GM08714 (cell line): ENCODE results near the gene CBFA2T2.

Source experiments
- H3K4me3 ChIP-seq: fragments of 200-500 bp; sonication (Bioruptor generic); 2 replicates; pipeline ENCODE4 v1.5.1; 2014; ENCODE audit warnings: mild to moderate bottlenecking, low read length, inconsistent platforms
- ZNF274 ChIP-seq: IDR thresholded peaks from 2 replicates; pipeline ENCODE4 v1.6.1; 2012; ENCODE audit warnings: mild to moderate bottlenecking, low read depth, low read length

The CBFA2T2 gene

DNA sequence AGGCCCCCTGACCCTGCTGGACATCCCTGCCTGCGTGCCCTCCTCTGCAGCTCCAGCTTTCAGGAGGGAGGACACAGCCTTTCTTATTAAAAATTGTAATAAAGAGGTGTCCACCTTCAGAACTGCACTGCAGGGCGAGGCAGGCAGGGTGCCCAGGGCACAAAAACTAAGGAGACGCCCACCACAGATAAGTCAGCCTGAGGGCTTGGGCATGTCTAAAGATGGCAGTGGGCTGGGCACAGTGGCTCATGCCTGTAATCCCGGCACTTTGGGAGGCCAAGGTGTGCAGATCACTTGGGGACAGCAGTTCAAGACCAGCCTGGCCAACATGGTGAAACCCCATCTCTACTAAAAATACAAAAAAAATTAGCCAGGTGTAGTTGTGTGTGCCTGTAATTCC, 165.3 kb downstream of the CBFA2T2 start:
- TF ChIP-seq ZNF274 = no peak
- no peak overlapping the region for H3K4me3 ChIP-seq

DNA sequence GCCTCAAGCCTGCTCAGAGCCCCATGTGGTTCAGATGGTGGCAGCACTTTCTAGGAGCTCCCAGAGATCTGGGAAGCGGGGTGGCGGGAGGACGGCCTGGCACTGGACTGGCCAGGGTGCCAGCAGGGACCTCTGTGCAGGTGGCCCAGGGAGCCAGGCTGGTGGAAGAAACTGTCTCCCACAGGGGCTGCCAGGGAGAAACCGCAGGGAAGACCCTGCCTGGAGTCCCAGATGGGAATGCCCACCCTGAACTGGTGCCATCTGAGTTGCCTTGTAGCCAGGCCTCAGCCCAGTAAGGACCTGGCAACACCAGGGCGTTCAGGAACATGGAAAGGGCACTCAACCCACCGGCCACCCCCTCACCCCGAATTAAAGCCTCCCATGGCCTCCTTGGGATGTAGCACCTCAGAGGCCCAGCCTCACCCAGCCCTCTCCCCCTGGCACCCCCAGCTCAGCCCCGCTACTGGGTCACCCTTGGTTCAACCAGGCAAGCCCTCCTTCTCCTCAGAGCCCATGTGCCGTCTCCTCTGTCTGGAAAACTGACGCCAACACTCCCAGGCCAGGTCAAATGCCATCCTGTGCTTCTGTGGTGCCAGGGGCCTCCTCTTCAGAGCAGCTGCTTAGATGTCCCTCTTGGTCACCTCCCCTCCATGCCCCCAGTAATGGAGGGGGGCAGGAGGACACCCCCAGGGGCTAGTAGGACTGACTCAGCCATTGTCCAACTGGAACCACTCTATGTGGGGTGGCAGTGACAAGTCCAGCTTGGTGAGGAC, 166.3 kb downstream of the CBFA2T2 start:
- no peak for TF ChIP-seq ZNF274
- no peak overlapping the region for H3K4me3 ChIP-seq

DNA sequence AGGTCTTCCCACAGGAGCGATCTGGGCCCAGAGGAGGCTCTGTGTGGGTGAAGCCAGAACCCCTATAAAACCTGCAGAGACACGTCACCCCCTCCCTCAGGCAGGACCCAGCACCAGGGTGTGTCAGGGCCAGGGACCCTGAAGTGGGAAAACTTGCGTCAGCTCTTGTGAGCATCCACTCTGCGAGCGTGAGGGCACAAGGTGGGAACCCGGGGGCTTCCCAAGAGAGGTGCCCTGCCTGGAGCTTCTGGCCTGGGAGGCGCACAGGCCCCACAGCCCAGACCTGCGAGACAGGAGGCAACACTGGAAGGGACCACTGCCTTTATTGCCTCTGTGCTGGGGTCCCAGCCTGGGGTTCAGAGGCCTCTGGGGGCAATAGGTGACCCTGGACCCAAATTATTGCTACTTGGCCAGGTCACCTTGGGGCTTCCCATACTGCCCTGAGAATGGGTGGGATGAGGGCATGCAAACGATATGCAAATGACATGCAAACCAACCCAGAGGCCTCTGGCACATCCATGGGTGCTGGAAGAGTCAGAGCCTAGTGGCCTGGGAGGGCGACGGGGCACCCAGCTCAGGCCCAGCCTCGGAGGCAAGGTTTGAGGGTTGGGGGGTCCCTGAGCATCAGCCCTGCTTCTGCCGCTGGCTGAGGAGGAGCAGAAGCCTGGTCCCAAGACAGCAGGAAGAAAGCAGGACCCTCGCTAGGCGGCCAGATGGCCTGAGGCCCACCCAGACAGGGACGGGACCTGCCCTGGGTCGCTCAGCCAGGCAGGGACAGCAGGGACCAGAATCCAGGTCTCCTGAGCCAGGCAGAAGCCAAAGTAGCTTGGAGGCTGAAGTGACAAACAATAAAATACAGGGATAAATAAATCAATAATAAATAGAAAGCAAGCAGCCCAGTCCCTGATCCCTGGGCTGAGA, 167.1 kb downstream of the CBFA2T2 start:
- no peak overlapping the region for H3K4me3 ChIP-seq
- no peak for TF ChIP-seq ZNF274

DNA sequence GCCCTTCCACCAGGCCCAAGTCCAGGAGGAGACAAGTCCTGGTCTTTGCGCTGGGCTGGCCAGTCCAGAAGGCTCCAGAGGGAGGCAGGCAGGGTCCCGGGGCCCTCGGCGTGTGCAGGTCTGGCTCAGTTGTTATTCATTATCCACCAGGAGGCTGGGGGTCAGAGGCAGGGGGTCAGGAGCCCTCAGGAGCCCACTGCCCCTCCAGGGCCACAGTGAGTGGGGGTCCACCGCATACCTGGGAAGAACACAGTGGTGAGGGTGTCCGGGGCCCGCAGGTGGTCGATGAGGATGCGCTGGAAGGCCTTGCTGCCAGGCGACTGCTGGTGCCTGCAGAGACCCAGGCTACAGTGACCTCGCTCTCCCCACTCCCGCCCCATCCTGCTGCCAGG, 167.8 kb downstream of the CBFA2T2 start:
- no peak overlapping the region for H3K4me3 ChIP-seq
- TF ChIP-seq ZNF274 = no peak

DNA sequence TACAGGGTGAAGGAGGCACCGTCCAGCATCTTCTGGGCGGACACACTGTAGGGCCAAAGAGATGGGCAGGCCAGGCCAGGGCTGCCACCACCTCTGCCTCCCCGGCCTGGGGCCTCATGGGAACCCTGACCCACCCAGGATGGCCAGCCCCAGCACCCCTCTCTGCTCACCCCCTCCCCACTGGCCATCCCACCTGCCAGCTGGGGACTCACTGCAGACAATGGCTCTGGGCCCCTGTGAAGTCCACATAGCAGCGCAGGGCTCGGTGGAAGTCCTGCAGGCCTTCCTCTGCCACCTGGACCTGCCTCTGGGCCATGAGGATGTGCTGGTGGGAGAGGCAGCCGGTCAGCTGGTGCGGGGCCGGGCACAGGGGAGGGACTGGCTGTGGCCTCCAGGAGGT, 168.6 kb downstream of the CBFA2T2 start:
- H3K4me3 ChIP-seq = no peak overlapping the region
- no peak for TF ChIP-seq ZNF274

DNA sequence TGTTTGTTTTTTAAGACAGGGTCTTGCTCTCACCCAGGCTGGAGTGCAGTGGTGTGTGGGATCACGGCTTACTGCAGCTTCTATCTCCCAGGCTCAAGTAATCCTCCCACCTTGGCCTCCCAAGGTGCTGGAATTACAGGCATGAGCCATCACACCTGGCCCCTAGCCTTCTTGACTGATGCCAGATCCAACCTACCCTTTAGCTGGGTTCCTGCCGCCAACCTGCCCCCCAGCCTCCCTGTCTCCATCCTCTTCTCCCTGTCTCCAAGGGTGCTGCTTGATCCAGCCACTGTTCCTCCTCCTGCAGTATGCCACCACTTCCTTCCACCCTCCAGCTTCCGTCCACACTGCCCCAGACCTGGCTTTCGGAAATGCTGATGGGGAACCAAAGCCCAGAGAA, 169.0 kb downstream of the CBFA2T2 start:
- TF ChIP-seq ZNF274 = no peak
- no peak overlapping the region for H3K4me3 ChIP-seq

DNA sequence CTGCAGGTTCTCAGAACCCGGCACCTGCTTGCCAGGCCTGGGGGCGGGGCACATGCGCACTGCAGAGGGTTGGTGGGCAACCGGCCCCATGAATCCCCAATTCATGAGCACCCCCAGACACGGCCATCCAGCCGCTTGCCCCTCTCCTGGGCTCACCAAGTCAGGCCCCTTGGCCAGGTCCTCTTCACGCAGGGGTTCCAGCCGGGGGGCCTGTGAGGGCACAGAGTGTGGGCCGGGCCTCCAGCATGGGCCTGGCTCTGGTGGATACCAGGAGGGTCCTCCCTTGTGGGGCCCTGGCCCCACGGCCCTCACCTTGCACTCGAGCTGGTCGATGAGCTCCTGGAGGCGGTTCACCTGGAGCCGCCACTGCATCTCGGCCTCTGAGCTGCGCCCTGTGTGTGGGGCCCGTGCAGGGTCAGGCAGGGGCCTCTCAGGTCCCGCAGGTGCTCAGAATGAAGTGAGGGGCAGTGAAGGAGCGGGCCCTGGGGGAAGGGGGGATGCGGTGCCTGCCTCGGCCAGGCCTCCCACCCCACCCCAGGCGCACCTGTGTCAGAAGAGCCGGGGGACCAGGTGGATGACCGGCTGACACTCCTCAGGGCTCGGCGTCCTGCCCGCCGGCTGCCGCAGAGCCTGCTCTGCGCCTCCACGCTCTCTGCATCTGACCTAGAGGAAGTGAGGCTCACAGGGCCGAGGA, 169.6 kb downstream of the CBFA2T2 start:
- H3K4me3 ChIP-seq = no peak overlapping the region
- no peak for TF ChIP-seq ZNF274

DNA sequence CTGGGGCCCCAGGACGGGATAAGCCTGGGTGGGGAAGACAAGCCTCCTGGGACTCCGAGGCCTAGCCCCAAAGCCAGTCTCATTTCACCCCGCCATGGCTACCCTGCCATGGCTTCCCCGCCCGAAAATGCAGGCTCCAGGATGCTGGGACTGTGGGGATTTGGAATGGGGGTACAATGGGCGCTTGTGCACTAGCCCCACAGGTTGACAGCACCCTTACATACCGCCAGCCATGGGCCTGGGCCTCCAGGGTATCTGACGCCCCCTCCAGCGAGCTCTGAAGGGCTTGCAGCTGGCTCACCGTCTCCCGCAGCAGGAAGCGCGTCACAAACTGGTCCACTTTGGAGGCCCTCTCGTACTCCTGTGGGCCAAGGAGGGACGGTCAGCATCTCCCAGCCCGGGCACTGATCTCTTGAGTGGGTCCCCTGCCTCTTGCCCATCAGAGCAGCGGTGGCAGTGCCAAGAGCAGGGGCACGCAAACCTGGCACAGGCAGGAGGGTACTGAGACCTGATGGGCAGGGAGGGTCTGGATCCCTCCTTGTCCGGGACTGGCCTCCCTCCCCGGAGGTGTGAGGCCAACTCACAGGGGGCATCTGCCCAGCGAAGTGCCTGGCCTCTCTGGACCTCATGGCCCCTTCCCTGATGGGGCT, 170.3 kb downstream of the CBFA2T2 start:
- H3K4me3 ChIP-seq = no peak overlapping the region
- no peak for TF ChIP-seq ZNF274

DNA sequence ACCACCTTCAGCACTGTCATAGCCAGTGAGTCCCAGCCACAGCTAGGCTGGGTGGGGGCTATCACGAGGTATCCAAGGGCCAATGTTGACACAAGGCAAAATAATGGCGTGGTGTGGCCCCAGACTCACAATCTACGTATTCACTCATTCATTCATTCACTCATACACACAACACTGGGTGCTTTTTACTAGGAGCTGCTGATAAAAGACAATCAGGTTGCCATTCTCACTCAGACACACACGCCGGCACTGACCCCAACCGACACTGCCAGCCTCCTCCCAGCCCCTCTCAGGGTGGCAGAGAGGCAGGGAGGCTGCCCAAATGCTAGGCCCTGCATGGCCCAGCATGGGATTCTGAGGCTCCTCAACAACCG, 170.8 kb downstream of the CBFA2T2 start:
- no peak overlapping the region for H3K4me3 ChIP-seq
- TF ChIP-seq ZNF274 = no peak

DNA sequence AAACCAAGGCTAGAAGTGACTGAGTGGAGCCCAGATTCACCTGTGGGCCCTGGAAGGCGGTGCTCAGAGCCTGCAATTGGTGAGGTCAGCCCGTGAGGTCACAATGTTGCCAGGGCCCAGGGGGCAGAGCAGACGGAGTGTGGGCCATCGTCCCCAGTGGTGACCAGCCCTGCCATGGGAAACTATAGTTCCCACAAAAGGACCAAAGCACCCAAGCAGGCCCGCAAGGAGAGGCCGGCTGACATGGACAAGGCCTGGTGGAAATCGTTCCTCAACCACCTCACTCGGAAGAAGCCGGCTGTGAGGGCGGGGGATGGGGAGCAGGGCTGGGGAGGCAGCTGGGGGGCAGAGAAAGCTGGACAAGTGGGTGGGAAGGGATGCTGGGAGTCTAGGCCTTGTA, 172.3 kb downstream of the CBFA2T2 start, which contains the start of gene C20orf144:
C20orf144 (plus strand) TSS at position 156 of the 400 bp plus-strand sequence; CDS start at position 175, 19 bp downstream.
- TF ChIP-seq ZNF274 = no peak
- H3K4me3 ChIP-seq = peak within 1 kb of the TSS; percentile 69; the same call in 1 of the 2 replicates

DNA sequence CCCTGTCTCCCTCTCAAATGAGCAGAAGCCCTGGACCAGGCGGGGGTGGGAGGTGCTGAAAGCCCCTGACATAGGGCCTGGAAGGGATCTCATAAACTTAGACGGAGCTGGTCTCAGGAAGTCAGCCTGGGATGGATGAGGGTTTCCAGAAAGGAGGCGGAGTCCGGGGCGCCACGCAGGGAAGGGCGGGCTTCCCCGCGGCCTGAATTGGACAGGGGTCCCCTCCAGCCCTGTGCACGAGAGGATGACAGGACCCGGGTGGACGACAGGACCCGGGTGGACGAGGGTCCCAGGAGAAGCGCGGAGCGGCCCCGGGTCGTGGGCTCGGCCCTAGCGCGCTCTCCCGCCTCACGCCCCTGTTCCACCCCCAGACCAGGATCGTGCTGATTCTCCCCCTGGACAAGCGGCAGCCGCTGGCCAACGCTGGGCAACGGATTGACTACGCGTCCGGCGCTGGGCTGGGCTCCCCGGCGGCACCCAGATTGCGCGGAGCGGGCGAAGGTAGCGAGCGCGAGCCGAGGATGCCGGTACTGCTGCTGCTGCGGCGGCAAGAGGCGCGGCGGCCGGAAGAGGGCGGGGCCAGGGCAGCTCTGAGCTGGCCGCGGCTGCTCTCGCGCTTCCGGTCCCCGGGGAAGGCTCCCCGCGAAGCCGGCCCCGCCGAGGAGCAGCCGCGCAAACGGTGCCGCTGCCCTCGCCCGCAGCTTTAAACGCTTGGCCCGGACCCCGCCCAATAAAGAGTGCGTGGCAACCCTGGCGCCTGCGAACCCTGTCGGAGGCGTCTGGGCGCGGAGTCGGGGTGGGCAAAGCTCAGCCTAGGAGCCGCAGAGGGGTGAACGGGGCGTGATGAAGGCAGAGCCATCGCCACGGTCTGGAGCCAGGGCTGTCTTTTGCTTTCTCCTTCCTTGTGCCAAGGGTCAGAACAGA, 173.5 kb downstream of the CBFA2T2 start:
- peak overlapping the region; percentile 69; the same call in 1 of the 2 replicates for H3K4me3 ChIP-seq
- no peak for TF ChIP-seq ZNF274

DNA sequence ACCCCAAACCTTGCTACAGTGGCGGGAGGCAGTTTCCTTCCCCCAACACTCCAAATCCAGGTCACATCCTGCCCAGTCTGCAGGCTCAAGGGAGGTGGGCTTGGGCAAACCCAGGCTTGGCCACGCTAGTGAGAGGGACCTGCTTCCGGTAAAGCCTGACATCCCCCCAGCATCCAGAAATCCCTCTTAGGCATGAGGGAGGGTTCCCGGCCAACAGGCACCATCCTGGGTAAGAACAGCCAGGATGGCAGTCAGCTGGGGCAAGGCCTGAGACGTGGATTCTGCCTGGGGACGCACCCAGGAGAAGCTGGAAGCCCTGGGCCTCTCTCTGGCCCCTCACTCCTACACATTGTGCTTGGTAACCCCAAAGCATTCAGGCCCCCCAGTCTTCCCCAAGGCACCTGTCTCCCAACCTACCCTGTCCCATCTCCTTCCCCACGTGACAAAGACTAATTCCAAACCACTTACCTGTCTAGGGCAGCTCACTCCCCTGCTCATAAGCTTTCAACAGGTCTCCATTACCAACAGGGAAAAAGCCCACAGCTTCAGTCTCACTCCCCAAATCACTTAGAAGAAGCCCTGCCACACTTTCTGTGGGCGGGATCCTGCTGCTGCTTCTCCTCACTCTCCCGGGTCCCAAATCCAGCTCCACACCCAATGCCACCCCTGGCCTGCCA, 174.3 kb downstream of the CBFA2T2 start:
- no peak for TF ChIP-seq ZNF274
- peak overlapping the region; percentile 69; the same call in 1 of the 2 replicates for H3K4me3 ChIP-seq
